Activated CD4-positive, alpha-beta T cell treated with anti-CD3 and anti-CD28 coated beads, Interleukin-2, amount 10 ng/mL, durations not matched to agents 24 days and 14 days (primary cell): ENCODE results near the gene TRIM8. TPM values are rescaled to one million over a fixed set of nuclear protein-coding genes. Genes with fewer than 3 reads are reported as not detected.

Source experiments
- total RNA-seq: library from RNA; stranded (reverse); gene quantifications from 2 replicates; pipeline ENCODE4 v1.2.3, GENCODE V29; 2022

Gene TRIM8
- total RNA-seq, 1 donor from 2014 or later, result 85.5 TPM

Other genes with a start within 250 kb of the TRIM8 start
- 300 and 311 TPM in 2 replicates for gene NFKB2, start 248.8 kb upstream of the TRIM8 start, total RNA-seq
- gene PSD, start 225.7 kb upstream of the TRIM8 start, total RNA-seq, result 10.4 and 12.1 TPM in 2 replicates
- 14.0 and 16.4 TPM in 2 replicates for gene FBXL15, start 223.6 kb upstream of the TRIM8 start, total RNA-seq
- gene CUEDC2, start 211.9 kb upstream of the TRIM8 start, total RNA-seq, result 64.2 and 67.6 TPM in 2 replicates
- gene C10orf95, start 192.9 kb upstream of the TRIM8 start, total RNA-seq, result 0.33 and 0.52 TPM in 2 replicates
- 60.9 and 64.8 TPM in 2 replicates for gene ACTR1A, start 141.8 kb upstream of the TRIM8 start, total RNA-seq
- gene SUFU, start 140.5 kb upstream of the TRIM8 start, total RNA-seq, result 8.4 and 9.9 TPM in 2 replicates
- 6.3 and 6.4 TPM in 2 replicates for gene ARL3, start 69.9 kb downstream of the TRIM8 start, total RNA-seq
- 38.7 TPM in 2 replicates for gene SFXN2, start 70.2 kb downstream of the TRIM8 start, total RNA-seq
- 15.6 and 15.8 TPM in 2 replicates for gene WBP1L, start 99.5 kb downstream of the TRIM8 start, total RNA-seq
- not detected in 2 replicates for gene CYP17A1, start 192.9 kb downstream of the TRIM8 start, total RNA-seq
- 8.1 and 9.8 TPM in 2 replicates for gene BORCS7, start 209.8 kb downstream of the TRIM8 start, total RNA-seq
- 0.57 and 0.79 TPM in 2 replicates for gene AS3MT, start 225.0 kb downstream of the TRIM8 start, total RNA-seq